Measurements from ENCODE around the gene CYS1. TPM values are rescaled to one million over a fixed set of nuclear protein-coding genes. Genes with fewer than 3 reads are reported as not detected.

Gene CYS1
- polyA plus RNA-seq, 1 donor (not counting 4 experiments of a cell fraction or from before 2014, with no cell fraction given) = 0.14 TPM

DNA sequence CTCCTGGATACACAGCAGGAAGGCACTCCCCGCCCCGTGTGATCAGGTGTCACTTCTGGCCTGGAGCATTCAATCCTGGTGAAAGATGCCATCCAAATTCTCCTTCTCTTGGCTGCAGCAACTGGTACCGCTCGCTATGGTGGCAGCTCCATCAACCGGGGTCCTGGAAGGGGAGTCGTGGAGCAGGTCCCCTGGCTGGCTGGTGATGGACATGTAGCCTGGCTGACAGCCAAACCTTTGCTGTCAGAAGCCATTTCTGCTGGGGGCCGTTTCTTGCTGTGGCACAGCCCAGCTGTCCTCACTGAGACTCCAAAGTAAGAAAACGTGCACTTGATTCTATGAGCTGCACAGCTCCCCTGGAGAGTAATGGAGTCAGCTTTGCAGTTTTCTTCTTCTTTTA lies 7.1 kb upstream of the CYS1 start:
- H3K27me3 ChIP-seq (ENCODE audit: control insufficient read depth, extremely low read depth, insufficient read depth, low read length) = peaks cover 29% of the 10 kb centered on the region
- FAIRE-seq (no peak), DNase-seq (ENCODE audit: low read depth, low spot score) (no peak)
- H3K9ac ChIP-seq (ENCODE audit: control insufficient read depth, extremely low read depth, insufficient read depth, low read length) = no peak overlapping the region
- no peaks in the 10 kb centered on the region for H3K4me1 ChIP-seq (ENCODE audit: control insufficient read depth, extremely low read depth, insufficient read depth, low read length)
- no peak overlapping the region for H2AFZ ChIP-seq (ENCODE audit: control insufficient read depth, low read length)
- no peaks in the 10 kb centered on the region for H3K36me3 ChIP-seq (ENCODE audit: control insufficient read depth in 2 of 2, extremely low read depth in 1 of 2, insufficient read depth in 2 of 2, low read length in 2 of 2)
- H3K9me1 ChIP-seq (ENCODE audit: control insufficient read depth, extremely low read depth, insufficient read depth, low read length) = no peaks in the 10 kb centered on the region
- H3K9me3 ChIP-seq (ENCODE audit: control insufficient read depth, low read depth, low read length) = no peaks in the 10 kb centered on the region
- TF ChIP-seq, protein P1, sequence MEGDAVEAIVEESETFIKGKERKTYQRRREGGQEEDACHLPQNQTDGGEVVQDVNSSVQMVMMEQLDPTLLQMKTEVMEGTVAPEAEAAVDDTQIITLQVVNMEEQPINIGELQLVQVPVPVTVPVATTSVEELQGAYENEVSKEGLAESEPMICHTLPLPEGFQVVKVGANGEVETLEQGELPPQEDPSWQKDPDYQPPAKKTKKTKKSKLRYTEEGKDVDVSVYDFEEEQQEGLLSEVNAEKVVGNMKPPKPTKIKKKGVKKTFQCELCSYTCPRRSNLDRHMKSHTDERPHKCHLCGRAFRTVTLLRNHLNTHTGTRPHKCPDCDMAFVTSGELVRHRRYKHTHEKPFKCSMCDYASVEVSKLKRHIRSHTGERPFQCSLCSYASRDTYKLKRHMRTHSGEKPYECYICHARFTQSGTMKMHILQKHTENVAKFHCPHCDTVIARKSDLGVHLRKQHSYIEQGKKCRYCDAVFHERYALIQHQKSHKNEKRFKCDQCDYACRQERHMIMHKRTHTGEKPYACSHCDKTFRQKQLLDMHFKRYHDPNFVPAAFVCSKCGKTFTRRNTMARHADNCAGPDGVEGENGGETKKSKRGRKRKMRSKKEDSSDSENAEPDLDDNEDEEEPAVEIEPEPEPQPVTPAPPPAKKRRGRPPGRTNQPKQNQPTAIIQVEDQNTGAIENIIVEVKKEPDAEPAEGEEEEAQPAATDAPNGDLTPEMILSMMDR (optimal IDR thresholded peaks at IDR 0.05 in 1 of 3, IDR thresholded peaks at IDR 0.05 in 1 of 3, conservative IDR thresholded peaks at IDR 0.05 in 1 of 3; ENCODE audit: extremely low read depth in 1 of 3, insufficient read depth in 2 of 3, low read length in 3 of 3) = no peak
- TF ChIP-seq EZH2 (IDR thresholded peaks at IDR 0.05; ENCODE audit: low read length) = no peak
- no peak overlapping the region for H3K4me2 ChIP-seq (ENCODE audit: control insufficient read depth, extremely low read depth, insufficient read depth, low read depth, low read length)
- dilution Hi-C loops (cut with MboI; ENCODE audit: extremely low pct_ligation_motif_present, low sequenced_read_pairs) = no loop called here
- H4K20me1 ChIP-seq (ENCODE audit: control insufficient read depth, extremely low read depth, insufficient read depth, low read length) = no peaks in the 10 kb centered on the region
- no peak overlapping the region for H3K4me3 ChIP-seq (ENCODE audit: control insufficient read depth in 2 of 3, extremely low read depth in 1 of 3, insufficient read depth in 2 of 3, low read depth in 1 of 3, low read length in 3 of 3)
- no peaks in the 10 kb centered on the region for H3K79me2 ChIP-seq (ENCODE audit: control insufficient read depth, insufficient read depth, low read length)
- no peak overlapping the region for H3K27ac ChIP-seq (ENCODE audit: control insufficient read depth, insufficient read depth, low read length)

DNA sequence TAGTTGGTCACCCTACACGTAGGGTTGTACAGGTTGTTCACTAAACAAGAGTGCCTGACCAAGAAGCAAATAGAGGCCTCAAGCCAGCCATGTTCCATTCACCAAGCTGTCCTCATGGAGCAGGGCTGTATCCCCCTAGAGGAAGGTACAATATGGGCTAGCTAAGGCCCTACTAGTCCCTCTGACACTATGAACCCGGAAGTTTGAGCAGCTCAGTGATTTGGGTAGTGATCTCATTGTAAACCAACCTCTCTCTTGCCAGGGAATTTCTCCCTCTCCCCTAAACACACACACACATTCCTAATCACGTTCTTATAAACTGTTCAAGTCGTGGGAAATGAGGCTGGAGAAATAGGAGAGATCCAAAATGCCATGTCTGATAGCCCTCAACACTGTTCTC lies 6.7 kb upstream of the CYS1 start:
- no peak for TF ChIP-seq EZH2 (IDR thresholded peaks at IDR 0.05; ENCODE audit: low read length)
- TF ChIP-seq, protein P1 (optimal IDR thresholded peaks at IDR 0.05 in 1 of 3, IDR thresholded peaks at IDR 0.05 in 1 of 3, conservative IDR thresholded peaks at IDR 0.05 in 1 of 3; ENCODE audit: extremely low read depth in 1 of 3, insufficient read depth in 2 of 3, low read length in 3 of 3) = no peak
- peaks cover 30% of the 10 kb centered on the region for H3K27me3 ChIP-seq (ENCODE audit: control insufficient read depth, extremely low read depth, insufficient read depth, low read length)
- no peaks in the 10 kb centered on the region for H3K36me3 ChIP-seq (ENCODE audit: control insufficient read depth in 2 of 2, extremely low read depth in 1 of 2, insufficient read depth in 2 of 2, low read length in 2 of 2)
- no peaks in the 10 kb centered on the region for H3K9me1 ChIP-seq (ENCODE audit: control insufficient read depth, extremely low read depth, insufficient read depth, low read length)
- dilution Hi-C loops (cut with MboI; ENCODE audit: extremely low pct_ligation_motif_present, low sequenced_read_pairs) = no loop called here
- no peak overlapping the region for H3K27ac ChIP-seq (ENCODE audit: control insufficient read depth, insufficient read depth, low read length)
- H3K9me3 ChIP-seq (ENCODE audit: control insufficient read depth, low read depth, low read length) = no peaks in the 10 kb centered on the region
- no peak overlapping the region for H3K4me2 ChIP-seq (ENCODE audit: control insufficient read depth, extremely low read depth, insufficient read depth, low read depth, low read length)
- H3K4me1 ChIP-seq (ENCODE audit: control insufficient read depth, extremely low read depth, insufficient read depth, low read length) = no peaks in the 10 kb centered on the region
- DNase-seq (ENCODE audit: low read depth, low spot score) (no peak), FAIRE-seq (no peak)
- H3K79me2 ChIP-seq (ENCODE audit: control insufficient read depth, insufficient read depth, low read length) = no peaks in the 10 kb centered on the region
- H3K9ac ChIP-seq (ENCODE audit: control insufficient read depth, extremely low read depth, insufficient read depth, low read length) = no peak overlapping the region
- H2AFZ ChIP-seq (ENCODE audit: control insufficient read depth, low read length) = no peak overlapping the region
- H4K20me1 ChIP-seq (ENCODE audit: control insufficient read depth, extremely low read depth, insufficient read depth, low read length) = no peaks in the 10 kb centered on the region
- no peak overlapping the region for H3K4me3 ChIP-seq (ENCODE audit: control insufficient read depth in 2 of 3, extremely low read depth in 1 of 3, insufficient read depth in 2 of 3, low read depth in 1 of 3, low read length in 3 of 3)
